Measurements from ENCODE around the gene CAST. TPM values are rescaled to one million over a fixed set of nuclear protein-coding genes. Genes with fewer than 3 reads are reported as not detected.

The CAST gene
- total and polyA plus RNA-seq, 12 donors, result 54.3 to 329 (median 172) TPM

DNA sequence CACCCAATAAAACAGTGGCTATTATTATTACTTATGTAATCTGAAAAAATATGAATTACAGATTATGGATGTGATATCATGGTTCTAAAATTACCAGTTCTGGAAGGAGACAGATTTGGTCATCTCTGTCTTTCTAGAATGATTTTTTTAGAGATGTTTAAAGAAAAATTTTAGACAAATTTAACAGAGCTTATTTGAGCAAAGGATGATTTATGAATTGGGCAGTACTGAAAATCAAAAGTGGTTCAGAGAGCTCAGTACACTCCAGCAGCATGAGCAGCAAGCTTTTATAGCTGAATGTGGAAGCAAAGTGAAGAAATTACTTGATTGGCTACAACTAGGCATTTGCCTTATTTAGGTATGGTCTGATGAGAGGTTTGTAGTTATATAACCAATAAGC, 11.0 kb downstream of the CAST start:
- intact Hi-C loops (cut with DNase I), result no loop called here
- H3K4me3 ChIP-seq, result no peak overlapping the region
- TF ChIP-seq POLR2A (IDR thresholded peaks at IDR 0.05), result no peak
- TF ChIP-seq, protein P1, sequence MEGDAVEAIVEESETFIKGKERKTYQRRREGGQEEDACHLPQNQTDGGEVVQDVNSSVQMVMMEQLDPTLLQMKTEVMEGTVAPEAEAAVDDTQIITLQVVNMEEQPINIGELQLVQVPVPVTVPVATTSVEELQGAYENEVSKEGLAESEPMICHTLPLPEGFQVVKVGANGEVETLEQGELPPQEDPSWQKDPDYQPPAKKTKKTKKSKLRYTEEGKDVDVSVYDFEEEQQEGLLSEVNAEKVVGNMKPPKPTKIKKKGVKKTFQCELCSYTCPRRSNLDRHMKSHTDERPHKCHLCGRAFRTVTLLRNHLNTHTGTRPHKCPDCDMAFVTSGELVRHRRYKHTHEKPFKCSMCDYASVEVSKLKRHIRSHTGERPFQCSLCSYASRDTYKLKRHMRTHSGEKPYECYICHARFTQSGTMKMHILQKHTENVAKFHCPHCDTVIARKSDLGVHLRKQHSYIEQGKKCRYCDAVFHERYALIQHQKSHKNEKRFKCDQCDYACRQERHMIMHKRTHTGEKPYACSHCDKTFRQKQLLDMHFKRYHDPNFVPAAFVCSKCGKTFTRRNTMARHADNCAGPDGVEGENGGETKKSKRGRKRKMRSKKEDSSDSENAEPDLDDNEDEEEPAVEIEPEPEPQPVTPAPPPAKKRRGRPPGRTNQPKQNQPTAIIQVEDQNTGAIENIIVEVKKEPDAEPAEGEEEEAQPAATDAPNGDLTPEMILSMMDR (IDR thresholded peaks at IDR 0.05), result no peak
- H3K27me3 ChIP-seq, result no peaks in the 10 kb centered on the region
- H3K4me1 ChIP-seq (replicated peaks in 1 of 2), result peaks cover 11 to 14% of the 10 kb centered on the region in 2 donors
- no peak overlapping the region for H3K27ac ChIP-seq
- DNase-seq, result no peak
- H3K36me3 ChIP-seq (replicated peaks in 1 of 2), result no peaks in the 10 kb centered on the region
- no peaks in the 10 kb centered on the region for H3K9me3 ChIP-seq (replicated peaks in 1 of 3)

DNA sequence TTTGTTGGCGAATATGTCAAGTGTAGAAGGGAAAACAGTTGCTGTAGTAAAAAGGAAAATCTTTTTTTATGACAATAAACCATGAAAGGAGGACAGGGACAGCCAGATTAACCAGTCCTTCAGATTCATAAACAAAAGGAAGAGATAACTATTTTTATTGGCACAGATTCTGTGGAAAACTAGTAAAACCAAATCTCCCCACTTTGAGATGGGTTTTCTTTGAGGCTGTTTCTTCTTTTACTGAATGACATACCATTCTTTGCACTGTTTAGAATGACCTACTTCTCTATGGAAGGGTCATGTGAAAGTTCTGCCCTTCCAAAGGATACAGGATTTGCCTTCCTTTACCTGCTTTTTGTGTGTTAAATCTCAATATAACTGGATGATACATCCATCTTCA, 13.7 kb downstream of the CAST start:
- Histone ChIP-seq H3K4me3 (no peak overlapping the region), H3K4me1 (replicated peaks in 1 of 2) (peaks cover 0 to 3% of the 10 kb centered on the region in 2 donors), H3K27ac (no peak overlapping the region), H3K36me3 (replicated peaks in 1 of 2) (no peaks in the 10 kb centered on the region), H3K9me3 (replicated peaks in 1 of 3) (no peaks in the 10 kb centered on the region), H3K27me3 (no peaks in the 10 kb centered on the region)
- TF ChIP-seq, protein P1 (IDR thresholded peaks at IDR 0.05), result no peak
- no peak for TF ChIP-seq POLR2A (IDR thresholded peaks at IDR 0.05)
- WGBS, 4 donors, result 82 to 94% (median 87%) methylated on average over 1 of the region's 1 CpG
- intact Hi-C loops (cut with DNase I), result no loop called here
- DNase-seq, result no peak

DNA sequence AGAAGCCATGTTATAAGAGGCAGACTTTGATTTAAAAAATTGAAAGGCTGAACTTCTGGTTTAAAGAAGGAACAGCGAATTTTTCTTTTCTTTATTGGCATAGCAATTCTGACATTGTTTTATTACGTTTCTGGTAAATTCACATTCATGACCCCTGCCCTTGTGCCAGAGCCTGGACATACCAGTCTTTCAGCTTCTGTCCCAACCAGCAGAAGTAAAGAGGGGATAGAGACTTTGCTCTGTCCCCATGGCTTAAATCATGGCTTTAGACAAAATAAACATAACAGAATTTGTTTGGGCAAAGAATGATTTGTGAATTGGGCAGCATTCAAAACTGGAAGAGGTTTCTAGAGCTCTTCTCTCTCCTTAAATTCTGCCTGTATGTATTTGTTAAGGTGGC, 15.3 kb downstream of the CAST start:
- 86 to 93% (median 90%) methylated on average over 2 of the region's 2 CpGs for WGBS, 4 donors
- TF ChIP-seq POLR2A (IDR thresholded peaks at IDR 0.05), result no peak
- TF ChIP-seq, protein P1 (IDR thresholded peaks at IDR 0.05), result no peak
- intact Hi-C loops (cut with DNase I), result no loop called here

DNA sequence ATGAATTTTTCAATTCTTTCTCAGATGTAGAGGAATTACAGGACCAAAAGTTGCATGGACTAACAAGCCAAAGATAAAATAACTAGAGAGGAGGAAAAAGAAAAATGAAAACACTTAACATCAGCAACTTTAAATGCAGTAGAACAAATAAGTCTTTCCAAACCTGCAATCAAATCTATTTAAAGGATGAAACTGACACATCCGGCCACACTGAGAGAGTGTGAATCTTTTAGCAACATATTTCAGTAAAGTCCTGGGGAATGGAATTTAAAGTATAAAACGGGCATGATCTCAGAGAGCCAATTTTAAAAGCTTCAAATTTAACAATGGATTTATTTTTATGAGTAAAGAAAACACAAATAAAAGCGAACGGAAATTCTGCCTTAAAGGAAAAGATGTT, 17.1 kb downstream of the CAST start:
- no peak overlapping the region for H3K27ac ChIP-seq
- WGBS, 4 donors, result 80 to 90% (median 85%) methylated on average over 4 of the region's 4 CpGs
- H3K36me3 ChIP-seq (replicated peaks in 1 of 2), result no peaks in the 10 kb centered on the region
- intact Hi-C loops (cut with DNase I), result no loop called here
- H3K9me3 ChIP-seq (replicated peaks in 1 of 3), result no peaks in the 10 kb centered on the region
- DNase-seq, result no peak
- H3K4me1 ChIP-seq (replicated peaks in 1 of 2), result peaks cover 0 to 3% of the 10 kb centered on the region in 2 donors
- no peak for TF ChIP-seq POLR2A (IDR thresholded peaks at IDR 0.05)
- H3K4me3 ChIP-seq, result no peak overlapping the region
- H3K27me3 ChIP-seq, result no peaks in the 10 kb centered on the region

More for the DNA sequence above, 15.3 kb downstream of the CAST start:
- no peaks in the 10 kb centered on the region for H3K27me3 ChIP-seq
- no peaks in the 10 kb centered on the region for H3K36me3 ChIP-seq (replicated peaks in 1 of 2)
- DNase-seq, result no peak
- no peak overlapping the region for H3K4me3 ChIP-seq
- no peak overlapping the region for H3K27ac ChIP-seq
- H3K9me3 ChIP-seq (replicated peaks in 1 of 3), result no peaks in the 10 kb centered on the region
- H3K4me1 ChIP-seq (replicated peaks in 1 of 2), result peaks cover 0 to 3% of the 10 kb centered on the region in 2 donors

DNA sequence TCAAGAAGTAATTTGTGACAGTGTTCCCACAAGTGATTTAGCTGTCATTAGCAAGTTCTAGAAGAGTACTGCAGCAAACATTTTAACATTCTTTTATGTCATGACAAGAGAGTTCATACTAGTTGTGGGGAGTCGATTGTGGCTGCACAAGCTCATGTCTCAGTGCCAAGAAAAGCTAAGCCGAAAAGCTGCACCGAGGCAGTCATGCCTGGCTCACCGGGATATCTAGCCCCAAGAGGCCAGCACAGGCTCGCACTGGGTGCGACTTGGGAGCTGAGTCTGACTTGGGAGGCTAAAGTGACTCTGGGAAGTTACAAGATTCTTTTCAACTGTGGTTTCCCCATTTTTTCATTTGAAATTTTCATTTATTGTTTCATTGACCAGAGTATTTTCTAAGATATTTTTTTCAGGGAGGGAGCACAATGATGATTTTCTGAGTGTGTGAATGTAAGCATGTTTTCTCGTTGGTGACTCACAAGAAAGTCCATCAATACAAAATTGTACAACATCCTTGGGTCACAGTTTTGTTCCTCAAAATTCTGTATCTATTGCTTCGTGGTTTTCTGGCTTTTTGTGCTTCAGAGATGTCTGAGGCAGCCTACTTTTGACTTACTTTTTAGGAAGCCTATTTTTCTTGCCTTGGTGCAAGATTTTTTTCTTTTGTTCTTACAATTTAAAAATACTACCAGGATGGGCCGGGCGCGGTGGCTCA, 18.7 kb downstream of the CAST start:
- WGBS, 4 donors, result 82 to 91% (median 88%) methylated on average over 11 of the region's 11 CpGs
- peaks cover 0 to 3% of the 10 kb centered on the region in 2 donors for H3K4me1 ChIP-seq (replicated peaks in 1 of 2)
- no peak overlapping the region for H3K4me3 ChIP-seq
- no peak overlapping the region for H3K27ac ChIP-seq
- no peaks in the 10 kb centered on the region for H3K36me3 ChIP-seq (replicated peaks in 1 of 2)
- intact Hi-C loops (cut with DNase I), result loop anchor here in 1 of 2 donors (10.0 kb wide), 1 partner anchor 66 kb away; no protein-coding TSS in a partner anchor
- no peak for DNase-seq
- no peaks in the 10 kb centered on the region for H3K9me3 ChIP-seq (replicated peaks in 1 of 3)
- no peaks in the 10 kb centered on the region for H3K27me3 ChIP-seq
- TF ChIP-seq POLR2A (IDR thresholded peaks at IDR 0.05), result no peak
- TF ChIP-seq, protein P1 (IDR thresholded peaks at IDR 0.05), result no peak

Data from adrenal gland (tissue), 12 donors.